Immature natural killer cell (primary cell): ENCODE results near the gene MCCC1. TPM values are rescaled to one million over a fixed set of nuclear protein-coding genes. Genes with fewer than 3 reads are reported as not detected.
"Not testable (repeated sequence)": the region's sequence is repeated elsewhere in the genome, so short reads cannot be mapped to it uniquely, and the experiment has no call there.

Experiments
- DNase-seq, 3 donors: peaks; one replicate each; pipeline ENCODE4 v3.0.0; 2022; ENCODE audit warnings: mixed read lengths in 1 of 3
- H3K27ac Mint-ChIP-seq, 6 donors: one replicate each; pipeline ENCODE4 v1.8.0; 2020; ENCODE audit warnings: mixed read lengths in 6 of 6, mild to moderate bottlenecking in 5 of 6, inconsistent platforms in 4 of 6, moderate library complexity in 3 of 6
- H3K27me3 Mint-ChIP-seq, 3 donors: one replicate each; pipeline ENCODE4 v1.8.0; 2020 to 2021; ENCODE audit warnings: low read depth in 3 of 3, mild to moderate bottlenecking in 3 of 3, mixed read lengths in 3 of 3, moderate library complexity in 3 of 3, inconsistent platforms in 1 of 3
- H3K36me3 Mint-ChIP-seq, 3 donors: one replicate each; pipeline ENCODE4 v1.8.0; 2020; ENCODE audit warnings: mixed read lengths in 3 of 3, inconsistent platforms in 2 of 3, mild to moderate bottlenecking in 2 of 3
- H3K4me1 Mint-ChIP-seq, 2 donors: one replicate each; pipeline ENCODE4 v1.8.0; 2020; ENCODE audit warnings: inconsistent platforms in 2 of 2, mild to moderate bottlenecking in 2 of 2, mixed read lengths in 2 of 2, moderate library complexity in 1 of 2
- H3K4me3 Mint-ChIP-seq, 5 donors: one replicate each; pipeline ENCODE4 v1.8.0; 2020; ENCODE audit warnings: mild to moderate bottlenecking in 5 of 5, mixed read lengths in 5 of 5, inconsistent platforms in 3 of 5, moderate library complexity in 3 of 5
- H3K9me3 Mint-ChIP-seq, 6 donors: one replicate each; pipeline ENCODE4 v1.8.0; 2020; ENCODE audit warnings: mild to moderate bottlenecking in 6 of 6, mixed read lengths in 6 of 6, inconsistent platforms in 4 of 6, moderate library complexity in 3 of 6
- polyA plus RNA-seq, 3 donors: library from polyadenylated mRNA; unstranded; fragments of 300-500 nt; fragmentation: Illumina TruSeq; gene quantifications; one replicate each; pipeline ENCODE4 v1.2.3, GENCODE V29; 2021

The MCCC1 gene
- polyA plus RNA-seq, 3 donors from 2014 or later, result 15.2 to 35.5 (median 23.0) TPM

- no peaks in the 10 kb centered on the region for H3K27me3 Mint-ChIP-seq
- H3K4me1 Mint-ChIP-seq, result no peaks in the 10 kb centered on the region
- no peaks in the 10 kb centered on the region for H3K9me3 Mint-ChIP-seq
- no peak for DNase-seq
- no peak overlapping the region for H3K27ac Mint-ChIP-seq
- no peak overlapping the region for H3K4me3 Mint-ChIP-seq
- H3K36me3 Mint-ChIP-seq, result peaks cover 12 to 45% (median 32%) of the 10 kb centered on the region in 3 donors
Observed at GRCh38 chr3:183018421-183019192, 80.7 kb downstream of the MCCC1 start.

GRCh38 chr3:183015185-183015584, 84.1 kb downstream of the MCCC1 start:
- H3K9me3 Mint-ChIP-seq, result no peaks in the 10 kb centered on the region
- H3K27ac Mint-ChIP-seq, result no peak overlapping the region
- H3K4me1 Mint-ChIP-seq, result no peaks in the 10 kb centered on the region
- no peaks in the 10 kb centered on the region for H3K27me3 Mint-ChIP-seq
- peaks cover 16 to 29% (median 22%) of the 10 kb centered on the region in 3 donors for H3K36me3 Mint-ChIP-seq
- DNase-seq, result no peak
- no peak overlapping the region for H3K4me3 Mint-ChIP-seq

- H3K27me3 Mint-ChIP-seq, result no peaks in the 10 kb centered on the region
- H3K27ac Mint-ChIP-seq, result no peak overlapping the region
- H3K9me3 Mint-ChIP-seq, result no peaks in the 10 kb centered on the region
- DNase-seq, result no peak
- H3K36me3 Mint-ChIP-seq, result peaks cover 16 to 20% (median 16%) of the 10 kb centered on the region in 3 donors
- no peak overlapping the region for H3K4me3 Mint-ChIP-seq
- H3K4me1 Mint-ChIP-seq, result no peaks in the 10 kb centered on the region
Observed at GRCh38 chr3:183013856-183014255, 85.4 kb downstream of the MCCC1 start.

- H3K36me3 Mint-ChIP-seq, result peaks cover 11 to 16% (median 16%) of the 10 kb centered on the region in 3 donors
- DNase-seq, result no peak
- H3K9me3 Mint-ChIP-seq, result no peaks in the 10 kb centered on the region
- no peaks in the 10 kb centered on the region for H3K4me1 Mint-ChIP-seq
- no peaks in the 10 kb centered on the region for H3K27me3 Mint-ChIP-seq
- H3K4me3 Mint-ChIP-seq, result no peak overlapping the region
- H3K27ac Mint-ChIP-seq, result no peak overlapping the region
Observed at GRCh38 chr3:183013074-183013473, 86.2 kb downstream of the MCCC1 start.

- no peak overlapping the region for H3K4me3 Mint-ChIP-seq
- peaks cover 0 to 3% (median 0%) of the 10 kb centered on the region in 3 donors for H3K27me3 Mint-ChIP-seq
- no peaks in the 10 kb centered on the region for H3K4me1 Mint-ChIP-seq
- no peaks in the 10 kb centered on the region for H3K9me3 Mint-ChIP-seq
- no peak for DNase-seq
- H3K27ac Mint-ChIP-seq, result no peak overlapping the region
- H3K36me3 Mint-ChIP-seq, result peaks cover 0 to 10% (median 4%) of the 10 kb centered on the region in 3 donors
Observed at GRCh38 chr3:183008800-183009199, 90.5 kb downstream of the MCCC1 start.

- Mint-ChIP-seq H3K36me3 (peaks cover 0 to 10% (median 4%) of the 10 kb centered on the region in 3 donors), H3K27me3 (peaks cover 0 to 3% (median 0%) of the 10 kb centered on the region in 3 donors), H3K4me3 (no peak overlapping the region), H3K9me3 (no peaks in the 10 kb centered on the region), H3K27ac (no peak overlapping the region), H3K4me1 (no peaks in the 10 kb centered on the region)
- DNase-seq, result no peak
Observed at GRCh38 chr3:183008303-183008702, 91.0 kb downstream of the MCCC1 start.

- Mint-ChIP-seq H3K27me3 (peaks cover 0 to 3% (median 0%) of the 10 kb centered on the region in 3 donors), H3K36me3 (peaks cover 0 to 11% (median 6%) of the 10 kb centered on the region in 3 donors), H3K9me3 (no peaks in the 10 kb centered on the region), H3K27ac (no peak overlapping the region), H3K4me3 (no peak overlapping the region), H3K4me1 (no peaks in the 10 kb centered on the region)
- DNase-seq, result no peak
Observed at GRCh38 chr3:183006396-183007002, 92.8 kb downstream of the MCCC1 start.

GRCh38 chr3:182999767-183000166, 99.5 kb downstream of the MCCC1 start:
- Mint-ChIP-seq H3K36me3 (peaks cover 0 to 8% (median 0%) of the 10 kb centered on the region in 3 donors), H3K4me3 (no peak overlapping the region), H3K4me1 (no peaks in the 10 kb centered on the region), H3K9me3 (no peaks in the 10 kb centered on the region), H3K27me3 (peaks cover 0 to 5% (median 0%) of the 10 kb centered on the region in 3 donors), H3K27ac (no peak overlapping the region)
- DNase-seq, result no peak

- not testable (repeated sequence) for DNase-seq, H3K27me3 Mint-ChIP-seq, H3K9me3 Mint-ChIP-seq, H3K4me3 Mint-ChIP-seq, H3K4me1 Mint-ChIP-seq, H3K36me3 Mint-ChIP-seq, H3K27ac Mint-ChIP-seq
Observed at GRCh38 chr3:182993486-182994201, 105.7 kb downstream of the MCCC1 start.

- no peak overlapping the region for H3K27ac Mint-ChIP-seq
- no peaks in the 10 kb centered on the region for H3K36me3 Mint-ChIP-seq
Observed at GRCh38 chr3:182989566-182989965, 109.7 kb downstream of the MCCC1 start.

GRCh38 chr3:182986021-182986420, 113.3 kb downstream of the MCCC1 start:
- H3K27me3 Mint-ChIP-seq, result peaks cover 0 to 5% (median 0%) of the 10 kb centered on the region in 3 donors
- no peak for DNase-seq
- no peak overlapping the region for H3K4me3 Mint-ChIP-seq
- no peaks in the 10 kb centered on the region for H3K36me3 Mint-ChIP-seq
- no peaks in the 10 kb centered on the region for H3K9me3 Mint-ChIP-seq
- H3K27ac Mint-ChIP-seq, result no peak overlapping the region
- peaks cover 5 to 6% of the 10 kb centered on the region in 2 donors for H3K4me1 Mint-ChIP-seq

More at GRCh38 chr3:182989566-182989965, 109.7 kb downstream of the MCCC1 start:
- H3K27me3 Mint-ChIP-seq, result peaks cover 0 to 6% (median 1%) of the 10 kb centered on the region in 3 donors
- H3K9me3 Mint-ChIP-seq, result peaks cover 0 to 4% (median 0%) of the 10 kb centered on the region in 6 donors
- no peak overlapping the region for H3K4me3 Mint-ChIP-seq
- DNase-seq, result no peak
- H3K4me1 Mint-ChIP-seq, result no peaks in the 10 kb centered on the region

GRCh38 chr3:182983876-182984275, 115.4 kb downstream of the MCCC1 start:
- H3K9me3 Mint-ChIP-seq, result no peaks in the 10 kb centered on the region

GRCh38 chr3:182981038-182981380, 118.3 kb downstream of the MCCC1 start:
- no peak overlapping the region for H3K4me3 Mint-ChIP-seq
- H3K4me1 Mint-ChIP-seq, result peaks cover 31 to 37% of the 10 kb centered on the region in 2 donors
- H3K9me3 Mint-ChIP-seq, result no peaks in the 10 kb centered on the region
- DNase-seq, result no peak
- peaks cover 0 to 11% (median 4%) of the 10 kb centered on the region in 3 donors for H3K27me3 Mint-ChIP-seq
- H3K36me3 Mint-ChIP-seq, result no peaks in the 10 kb centered on the region
- peak overlapping the region in 4 of 6 donors; percentile 80 to 91 (median 88) for H3K27ac Mint-ChIP-seq

More at GRCh38 chr3:182983876-182984275, 115.4 kb downstream of the MCCC1 start:
- Mint-ChIP-seq H3K36me3 (no peaks in the 10 kb centered on the region), H3K4me3 (no peak overlapping the region), H3K27ac (no peak overlapping the region), H3K27me3 (peaks cover 0 to 13% (median 4%) of the 10 kb centered on the region in 3 donors), H3K4me1 (peaks cover 16% of the 10 kb centered on the region in 2 donors)
- no peak for DNase-seq
